ENCODE measurements around the gene MAP7D2. TPM values are rescaled to one million over a fixed set of nuclear protein-coding genes. Genes with fewer than 3 reads are reported as not detected.
A peak's percentile ranks its signal among the peaks of the same experiment; 100 is the strongest.
"Not testable (repeated sequence)": the region's sequence is repeated elsewhere in the genome, so short reads cannot be mapped to it uniquely, and the experiment has no call there.

Gene MAP7D2
- total RNA-seq (2014; rRNA removed) (0.91 and 1.0 TPM in 2 replicates), Bru-seq, nascent RNA (percentile 24 among the genes with signal in this experiment), BruChase-seq, experiment 1, labeled RNA remaining after a 6-hour chase (percentile 61 among the genes with signal in this experiment), BruChase-seq, experiment 2, labeled RNA remaining after a 2-hour chase (percentile 55 among the genes with signal in this experiment)
- long read RNA-seq, result 0 reads

- no TSS peak for BruUV-seq (replicated peaks)
- Histone ChIP-seq H3K9me2 (replicated peaks; ENCODE audit: low read length) (no peaks in the 10 kb centered on the region), H3K79me2 (ENCODE audit: low read length) (no peaks in the 10 kb centered on the region), H3K9me3 (ENCODE audit: low read length) (no peaks in the 10 kb centered on the region), H3K4me3 (ENCODE audit: low read length) (no peak within 1 kb of the TSS), H2AFZ (ENCODE audit: low read length) (no peak within 1 kb of the TSS), H4K20me1 (ENCODE audit: low read length) (no peaks in the 10 kb centered on the region), H3K36me3 (ENCODE audit: low read depth, low read length) (no peaks in the 10 kb centered on the region), H3K4me2 (ENCODE audit: low read length) (peak within 1 kb of the TSS; percentile 74; the same call in 1 of the 2 replicates), H3K4me1 (ENCODE audit: insufficient read depth, low read length) (peaks cover 19% of the 10 kb centered on the region), H3F3A (ENCODE audit: low read length, unreplicated experiment) (no peaks in the 10 kb centered on the region), H3K27ac (ENCODE audit: low read length) (peak within 1 kb of the TSS; percentile 78), H3K27me3 (ENCODE audit: low read length) (no peaks in the 10 kb centered on the region), H3K9ac (ENCODE audit: low read length) (peak within 1 kb of the TSS; percentile 34; the same call in 1 of the 2 replicates)
- no peak for TF ChIP-seq EZH2phosphoT487 (IDR thresholded peaks at IDR 0.05; ENCODE audit: borderline replicate concordance, low read length)
- POLR2A ChIA-PET (ENCODE audit: unreplicated experiment), result no interaction called here
- CTCF ChIA-PET, result no interaction called here
- intact Hi-C loops (cut with micrococcal nuclease), result loop anchor here (5.0 kb wide), 1 partner anchor 209 kb away; no protein-coding TSS in a partner anchor
- ATAC-seq (no peak), DNase-seq (no peak)
Measured at GRCh38 chrX:20116577-20117240, at the start of gene MAP7D2. Gene MAP7D2 (minus strand): TSS chrX:20116907. CDS start chrX:20116879, 28 bp downstream.

DNA sequence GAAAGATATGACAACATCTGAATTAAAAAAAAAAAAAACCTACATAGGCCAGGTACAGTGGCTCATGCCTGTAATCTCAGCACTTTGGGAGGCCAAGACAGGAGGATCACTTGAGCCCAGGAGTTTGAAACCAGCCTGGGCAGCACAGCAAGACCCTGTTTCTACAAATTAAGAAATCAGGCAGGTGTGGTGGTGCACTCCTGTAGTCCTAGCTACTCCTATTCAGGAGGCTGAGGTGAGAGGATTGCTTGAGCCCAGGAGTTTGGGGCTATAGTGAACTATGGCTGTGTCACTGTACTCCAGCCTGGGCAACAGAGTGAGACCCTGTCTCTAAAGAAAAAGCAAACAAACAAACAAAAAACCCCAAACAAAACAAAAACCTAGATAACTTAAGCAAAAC, 45.8 kb upstream of the MAP7D2 start:
- H2AFZ ChIP-seq (ENCODE audit: low read length); CTCF ChIA-PET; H3K4me2 ChIP-seq (ENCODE audit: low read length); H3K79me2 ChIP-seq (ENCODE audit: low read length); H3K9me3 ChIP-seq (ENCODE audit: low read length); intact Hi-C loops (cut with micrococcal nuclease); POLR2A ChIA-PET (ENCODE audit: unreplicated experiment); ATAC-seq; H3F3A ChIP-seq (ENCODE audit: low read length, unreplicated experiment); DNase-seq; H3K4me1 ChIP-seq (ENCODE audit: insufficient read depth, low read length); BruUV-seq (replicated peaks); H3K27me3 ChIP-seq (ENCODE audit: low read length); H3K36me3 ChIP-seq (ENCODE audit: low read depth, low read length); H3K27ac ChIP-seq (ENCODE audit: low read length); H3K4me3 ChIP-seq (ENCODE audit: low read length); H4K20me1 ChIP-seq (ENCODE audit: low read length); H3K9me2 ChIP-seq (replicated peaks; ENCODE audit: low read length); H3K9ac ChIP-seq (ENCODE audit: low read length): not testable (repeated sequence)

DNA sequence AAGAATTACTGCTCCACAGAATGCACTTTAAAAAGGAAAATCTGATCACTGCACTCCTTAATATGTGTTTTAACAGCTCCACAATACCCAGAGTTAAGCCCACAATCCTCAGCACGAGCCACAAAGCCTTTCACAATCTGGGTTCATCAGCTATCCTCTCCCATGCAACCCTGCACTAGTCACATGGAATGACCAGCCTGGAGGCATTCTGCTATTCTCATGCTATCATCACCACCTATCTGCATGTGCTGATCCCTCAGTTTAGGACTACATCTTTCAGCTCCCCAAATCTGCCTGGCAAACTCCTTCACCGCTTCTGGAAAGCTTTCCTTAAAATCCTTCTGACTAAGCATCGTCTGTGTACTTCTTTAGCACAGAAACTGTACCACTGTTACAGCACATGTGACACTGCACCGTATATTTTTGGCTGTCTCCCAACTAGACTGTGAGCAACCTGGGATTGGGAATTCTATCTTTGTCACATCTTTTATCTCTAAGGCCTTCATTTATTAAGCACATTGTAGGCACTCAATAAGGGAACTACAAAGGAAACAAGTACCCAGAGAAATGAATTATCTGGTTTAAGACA, 43.2 kb upstream of the MAP7D2 start:
- intact Hi-C loops (cut with micrococcal nuclease), result no loop called here
- ChIA-PET CTCF (no interaction called here), POLR2A (ENCODE audit: unreplicated experiment) (no interaction called here)
- DNase-seq (no peak), ATAC-seq (no peak)
- no peaks in the 10 kb centered on the region for H3K27me3 ChIP-seq (ENCODE audit: low read length)
- no peaks in the 10 kb centered on the region for H3K79me2 ChIP-seq (ENCODE audit: low read length)
- no peak overlapping the region for H3K9ac ChIP-seq (ENCODE audit: low read length)
- no peaks in the 10 kb centered on the region for H3K9me2 ChIP-seq (replicated peaks; ENCODE audit: low read length)
- H3F3A ChIP-seq (ENCODE audit: low read length, unreplicated experiment), result no peaks in the 10 kb centered on the region
- no peak overlapping the region for H3K27ac ChIP-seq (ENCODE audit: low read length)
- no peak for TF ChIP-seq EZH2phosphoT487 (IDR thresholded peaks at IDR 0.05; ENCODE audit: borderline replicate concordance, low read length)
- TF ChIP-seq CTCF (conservative IDR thresholded peaks at IDR 0.05; ENCODE audit: low read depth, low read length), result no peak
- no peak for TF ChIP-seq EZH2 (IDR thresholded peaks at IDR 0.05; ENCODE audit: low read length, unreplicated experiment)
- no peaks in the 10 kb centered on the region for H3K9me3 ChIP-seq (ENCODE audit: low read length)
- no peak overlapping the region for H3K4me2 ChIP-seq (ENCODE audit: low read length)
- H2AFZ ChIP-seq (ENCODE audit: low read length), result no peak overlapping the region
- peaks cover 14% of the 10 kb centered on the region; the same call in 1 of the 2 replicates for H3K36me3 ChIP-seq (ENCODE audit: low read depth, low read length)
- H4K20me1 ChIP-seq (ENCODE audit: low read length), result no peaks in the 10 kb centered on the region
- H3K4me3 ChIP-seq (ENCODE audit: low read length), result no peak overlapping the region
- no peaks in the 10 kb centered on the region for H3K4me1 ChIP-seq (ENCODE audit: insufficient read depth, low read length)
- BruUV-seq (replicated peaks), result no TSS peak
